Natural killer cell treated with Interleukin-12 subunit alpha and Interleukin-12 subunit beta and Interleukin-15 and Interleukin-18, amount 100 ng/mL, for 72 hours (primary cell): Measurements from ENCODE around the gene CCL22. TPM values are rescaled to one million over a fixed set of nuclear protein-coding genes. Genes with fewer than 3 reads are reported as not detected.

ENCODE experiments used
- ATAC-seq, 2 donors: fragments of 150-1000 bp; cut with Tn5 transposase in 1 of 2; sonication (Bioruptor Pico), chemical (Tn5 transposase) in 1 of 2; 2 replicates each; pipeline ENCODE4 v1.10.0; 2021
- DNase-seq: peaks from one replicate; pipeline ENCODE4 v3.0.0; 2022; ENCODE audit warnings: low spot score
- H3K27ac Mint-ChIP-seq, 2 donors: 1 replicate in 1 of 2; 2 replicates in 1 of 2; pipeline ENCODE4 v1.8.0; 2022; ENCODE audit warnings: mixed read lengths in 2 of 2, mild to moderate bottlenecking in 1 of 2, moderate library complexity in 1 of 2
- H3K27me3 Mint-ChIP-seq, 2 donors: 1 replicate in 1 of 2; 2 replicates in 1 of 2; pipeline ENCODE4 v1.8.0; 2022; ENCODE audit warnings: mixed read lengths in 2 of 2
- H3K36me3 Mint-ChIP-seq: one replicate; pipeline ENCODE4 v1.8.0; 2022; ENCODE audit warnings: mixed read lengths
- H3K4me1 Mint-ChIP-seq, 2 donors: 1 replicate in 1 of 2; 2 replicates in 1 of 2; pipeline ENCODE4 v1.8.0; 2022; ENCODE audit warnings: low read depth in 2 of 2, mixed read lengths in 2 of 2, mild to moderate bottlenecking in 1 of 2
- H3K4me3 Mint-ChIP-seq: one replicate; pipeline ENCODE4 v1.8.0; 2022; ENCODE audit warnings: mixed read lengths
- H3K9me3 Mint-ChIP-seq: 2 replicates; pipeline ENCODE4 v1.8.0; 2022; ENCODE audit warnings: mixed read lengths
- total RNA-seq, 2 donors: library from RNA; stranded (reverse); gene quantifications; one replicate each; pipeline ENCODE4 v1.2.3, GENCODE V29; 2022

CCL22 gene
- total RNA-seq, 2 donors from 2014 or later, result 12.9 TPM; not detected in 1

- H3K4me3 Mint-ChIP-seq, result no peak overlapping the region
- H3K27me3 Mint-ChIP-seq, result peaks cover 8 to 9% of the 10 kb centered on the region in 2 donors
- H3K4me1 Mint-ChIP-seq, result no peaks in the 10 kb centered on the region
- ATAC-seq, result no peak
- H3K27ac Mint-ChIP-seq, result no peak overlapping the region
- no peaks in the 10 kb centered on the region for H3K9me3 Mint-ChIP-seq
- H3K36me3 Mint-ChIP-seq, result no peaks in the 10 kb centered on the region
- no peak for DNase-seq
These were observed 2.6 kb upstream of the CCL22 start for GRCh38 chr16:57355898-57356414.

- H3K36me3 Mint-ChIP-seq, result no peaks in the 10 kb centered on the region
- H3K27me3 Mint-ChIP-seq, result peaks cover 8 to 9% of the 10 kb centered on the region in 2 donors
- no peak for ATAC-seq
- no peak overlapping the region for H3K27ac Mint-ChIP-seq
- no peak overlapping the region for H3K4me3 Mint-ChIP-seq
- DNase-seq, result no peak
- H3K9me3 Mint-ChIP-seq, result no peaks in the 10 kb centered on the region
- H3K4me1 Mint-ChIP-seq, result no peaks in the 10 kb centered on the region
These were observed 2.0 kb upstream of the CCL22 start for GRCh38 chr16:57356547-57356946.

DNA sequence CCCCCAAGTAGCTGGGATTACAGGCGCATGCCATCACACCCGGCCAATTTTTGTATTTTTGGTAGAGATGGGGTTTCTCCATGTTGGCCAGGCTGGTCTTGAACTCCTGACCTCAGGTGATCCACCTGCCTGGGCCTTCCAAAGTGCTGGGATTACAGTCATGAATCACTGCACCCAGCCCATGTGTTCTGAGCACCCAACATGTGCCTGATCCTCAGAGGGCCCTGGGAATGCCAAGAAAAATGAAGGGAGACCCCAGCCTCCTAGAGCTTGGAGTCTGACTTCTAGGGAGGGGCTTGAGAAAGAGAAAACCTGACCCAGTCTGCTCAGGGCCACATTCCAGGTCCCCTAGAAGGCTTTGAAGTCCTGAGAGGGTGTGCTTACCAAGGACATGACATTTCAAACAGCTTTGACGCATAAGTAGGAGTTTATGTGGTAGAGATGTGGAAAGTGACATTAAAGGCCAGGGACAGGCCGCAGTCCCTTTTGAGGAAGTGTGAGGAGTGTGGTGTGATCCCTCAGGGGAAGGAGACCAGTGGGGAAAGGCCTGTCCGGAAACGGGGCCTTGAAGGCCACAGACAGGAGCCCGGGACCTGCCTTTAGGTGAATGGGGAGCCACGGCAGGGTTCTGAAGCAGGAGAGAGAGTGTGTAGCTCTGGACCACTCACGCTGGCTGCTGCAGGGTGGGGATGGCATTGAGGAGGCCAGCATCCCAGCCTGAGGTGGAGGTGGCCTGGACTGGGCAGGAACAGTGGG lies 1.1 kb upstream of the CCL22 start:
- H3K9me3 Mint-ChIP-seq, result no peaks in the 10 kb centered on the region
- no peak overlapping the region for H3K4me3 Mint-ChIP-seq
- H3K36me3 Mint-ChIP-seq, result no peaks in the 10 kb centered on the region
- peaks cover 0 to 4% of the 10 kb centered on the region in 2 donors for H3K27me3 Mint-ChIP-seq
- H3K4me1 Mint-ChIP-seq, result no peaks in the 10 kb centered on the region
- H3K27ac Mint-ChIP-seq, result no peak overlapping the region
- ATAC-seq (no peak), DNase-seq (no peak)

- Mint-ChIP-seq H3K27ac (no peak overlapping the region), H3K9me3 (no peaks in the 10 kb centered on the region), H3K36me3 (no peaks in the 10 kb centered on the region), H3K27me3 (peaks cover 0 to 4% of the 10 kb centered on the region in 2 donors), H3K4me1 (no peaks in the 10 kb centered on the region), H3K4me3 (no peak overlapping the region)
- ATAC-seq (no peak), DNase-seq (no peak)
These were observed 530 bp upstream of the CCL22 start for GRCh38 chr16:57358086-57358420.

GRCh38 chr16:57360321-57360935 lies 1.8 kb downstream of the CCL22 start:
- ATAC-seq (peak in 1 of 2 donors; percentile 25), DNase-seq (no peak)
- H3K27ac Mint-ChIP-seq, result no peak overlapping the region
- H3K9me3 Mint-ChIP-seq, result no peaks in the 10 kb centered on the region
- H3K27me3 Mint-ChIP-seq, result peaks cover 0 to 8% of the 10 kb centered on the region in 2 donors
- no peaks in the 10 kb centered on the region for H3K4me1 Mint-ChIP-seq
- no peak overlapping the region for H3K4me3 Mint-ChIP-seq
- no peaks in the 10 kb centered on the region for H3K36me3 Mint-ChIP-seq

DNA sequence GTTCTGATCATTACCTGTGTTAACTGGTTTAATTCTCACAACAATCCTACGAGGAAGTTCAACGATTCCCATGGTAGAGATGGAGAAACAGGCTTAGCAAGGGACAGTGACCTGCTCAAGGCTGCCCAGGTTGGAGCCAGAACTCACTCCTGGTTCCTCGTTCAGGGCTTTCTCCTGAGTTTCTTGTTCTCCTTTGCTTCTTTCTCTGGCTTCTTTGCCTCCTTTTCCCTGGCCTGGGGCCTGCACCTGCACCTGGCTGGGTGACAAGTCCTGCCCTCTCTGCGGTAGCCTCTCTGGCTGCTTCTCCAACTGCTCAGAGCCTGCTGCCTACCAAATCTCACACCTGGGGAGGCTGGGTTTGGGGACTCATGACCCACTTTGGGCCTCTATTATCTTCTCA lies 2.8 kb downstream of the CCL22 start:
- ATAC-seq (no peak), DNase-seq (no peak)
- Mint-ChIP-seq H3K27ac (no peak overlapping the region), H3K9me3 (no peaks in the 10 kb centered on the region), H3K36me3 (no peaks in the 10 kb centered on the region), H3K27me3 (peaks cover 0 to 5% of the 10 kb centered on the region in 2 donors), H3K4me1 (no peaks in the 10 kb centered on the region), H3K4me3 (no peak overlapping the region)

- H3K4me3 Mint-ChIP-seq, result no peak overlapping the region
- peaks cover 0 to 3% of the 10 kb centered on the region in 2 donors for H3K4me1 Mint-ChIP-seq
- DNase-seq (no peak), ATAC-seq (no peak)
- H3K9me3 Mint-ChIP-seq, result no peaks in the 10 kb centered on the region
- H3K27ac Mint-ChIP-seq, result no peak overlapping the region
- peaks cover 8 to 17% of the 10 kb centered on the region in 2 donors for H3K27me3 Mint-ChIP-seq
- no peaks in the 10 kb centered on the region for H3K36me3 Mint-ChIP-seq
These were observed 5.6 kb downstream of the CCL22 start for GRCh38 chr16:57364143-57364542.

DNA sequence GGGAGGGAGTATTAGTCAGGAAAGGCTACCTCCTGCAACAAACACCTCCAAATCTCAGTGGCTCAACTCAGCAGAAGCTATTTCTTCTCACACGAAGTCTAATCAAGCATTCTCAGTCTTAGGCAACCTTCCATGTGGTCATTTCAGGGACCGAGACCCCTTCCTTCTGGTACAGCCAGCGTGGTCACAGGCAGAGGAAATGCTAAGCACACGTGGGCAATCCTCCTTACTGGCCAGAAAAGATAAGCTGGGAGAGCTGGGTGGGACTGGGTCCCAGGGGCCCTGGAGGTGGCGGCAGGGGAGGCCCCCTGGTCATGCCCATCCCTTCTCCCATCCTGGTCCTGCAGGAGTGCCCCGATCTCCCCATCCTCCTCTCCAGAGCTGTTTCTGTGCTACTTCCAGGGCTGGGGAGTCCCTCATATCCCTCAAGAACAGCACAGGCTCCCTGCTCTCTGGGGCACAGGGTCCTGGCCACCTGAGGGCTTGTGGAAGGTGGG lies 8.0 kb downstream of the CCL22 start:
- H3K27me3 Mint-ChIP-seq, result peaks cover 8 to 17% of the 10 kb centered on the region in 2 donors
- ATAC-seq (no peak), DNase-seq (no peak)
- no peaks in the 10 kb centered on the region for H3K36me3 Mint-ChIP-seq
- H3K9me3 Mint-ChIP-seq, result no peaks in the 10 kb centered on the region
- H3K4me3 Mint-ChIP-seq, result no peak overlapping the region
- H3K4me1 Mint-ChIP-seq, result peaks cover 0 to 3% of the 10 kb centered on the region in 2 donors
- no peak overlapping the region for H3K27ac Mint-ChIP-seq

DNA sequence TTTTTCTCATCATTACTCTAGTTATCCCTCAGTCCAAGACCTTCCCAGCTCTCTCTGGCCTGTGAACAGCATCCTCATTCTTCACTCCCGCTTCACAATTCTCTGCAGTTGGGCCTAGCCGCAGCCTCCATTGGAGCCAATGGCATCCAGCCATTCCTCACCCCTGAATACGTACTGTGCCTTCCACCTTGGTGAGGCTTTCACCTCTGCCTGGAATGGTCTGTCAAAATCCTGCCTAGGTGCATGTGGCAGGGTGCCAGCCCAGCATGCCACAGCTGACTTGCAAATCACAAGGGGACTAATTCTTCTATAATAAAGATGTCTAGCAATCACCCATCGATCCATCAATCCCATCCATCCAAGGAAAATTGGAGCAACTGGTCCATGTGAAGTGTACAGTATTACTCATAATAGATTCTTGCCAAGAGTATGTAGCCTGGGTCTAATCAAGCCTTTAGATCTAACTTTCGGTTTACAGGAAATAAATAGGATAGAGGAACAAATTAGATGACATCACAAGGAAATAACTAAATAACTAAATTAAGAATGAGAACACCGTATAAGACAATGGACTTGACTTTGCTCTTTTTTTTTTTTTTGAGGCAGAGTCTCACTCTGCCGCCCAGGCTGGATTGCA lies 8.7 kb downstream of the CCL22 start:
- DNase-seq (no peak), ATAC-seq (no peak)
- no peaks in the 10 kb centered on the region for H3K9me3 Mint-ChIP-seq
- H3K36me3 Mint-ChIP-seq, result no peaks in the 10 kb centered on the region
- H3K4me1 Mint-ChIP-seq, result peaks cover 0 to 3% of the 10 kb centered on the region in 2 donors
- H3K27me3 Mint-ChIP-seq, result peaks cover 8 to 17% of the 10 kb centered on the region in 2 donors
- no peak overlapping the region for H3K27ac Mint-ChIP-seq
- no peak overlapping the region for H3K4me3 Mint-ChIP-seq

DNA sequence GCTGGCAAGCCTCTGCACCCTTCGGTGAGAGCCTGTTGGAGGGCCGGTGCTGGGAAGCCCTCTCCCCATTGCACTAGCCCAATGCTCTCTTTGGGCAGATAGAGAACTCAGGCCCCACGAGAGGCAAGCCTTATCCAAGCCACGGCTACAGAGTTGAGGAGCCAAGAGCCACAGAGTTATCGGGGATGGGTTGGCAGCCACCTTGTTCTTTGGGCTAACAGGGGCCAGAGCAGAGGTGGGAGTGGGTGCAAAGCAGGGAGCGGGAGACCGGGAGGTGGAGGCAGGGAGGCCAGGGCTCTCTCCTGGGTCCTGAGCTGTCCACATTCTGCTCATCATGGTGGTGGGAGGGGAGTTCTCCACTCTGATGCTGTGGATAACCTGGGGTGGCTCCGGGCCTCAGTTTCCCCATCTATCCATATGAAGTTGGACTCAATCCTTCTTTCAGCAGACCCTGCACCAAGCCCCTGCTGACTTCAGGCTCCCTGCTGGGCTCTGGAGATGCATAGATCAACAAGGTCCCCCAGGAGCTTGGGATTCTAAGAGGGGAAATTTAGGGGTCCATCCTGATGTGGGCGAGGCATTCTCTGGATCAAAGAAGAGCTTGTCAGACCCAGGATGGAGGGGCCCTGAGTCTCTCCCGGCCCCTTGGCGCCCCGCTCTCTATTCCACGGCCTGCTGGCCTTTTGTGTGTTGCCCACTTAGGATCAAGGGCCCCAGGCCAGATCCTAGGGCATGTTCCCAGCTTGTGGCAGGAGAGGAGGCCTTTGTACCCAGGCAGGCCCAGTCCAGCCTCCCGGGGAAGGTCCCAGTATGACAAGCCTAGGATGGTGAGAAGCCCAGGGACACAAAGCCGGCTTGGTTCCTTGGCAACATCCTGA lies 13.2 kb downstream of the CCL22 start:
- Mint-ChIP-seq H3K36me3 (no peaks in the 10 kb centered on the region), H3K9me3 (no peaks in the 10 kb centered on the region), H3K4me1 (peaks cover 0 to 3% of the 10 kb centered on the region in 2 donors), H3K4me3 (no peak overlapping the region), H3K27me3 (peaks cover 16% of the 10 kb centered on the region in 2 donors), H3K27ac (no peak overlapping the region)
- ATAC-seq, result no peak
- peak; percentile 56 for DNase-seq

DNA sequence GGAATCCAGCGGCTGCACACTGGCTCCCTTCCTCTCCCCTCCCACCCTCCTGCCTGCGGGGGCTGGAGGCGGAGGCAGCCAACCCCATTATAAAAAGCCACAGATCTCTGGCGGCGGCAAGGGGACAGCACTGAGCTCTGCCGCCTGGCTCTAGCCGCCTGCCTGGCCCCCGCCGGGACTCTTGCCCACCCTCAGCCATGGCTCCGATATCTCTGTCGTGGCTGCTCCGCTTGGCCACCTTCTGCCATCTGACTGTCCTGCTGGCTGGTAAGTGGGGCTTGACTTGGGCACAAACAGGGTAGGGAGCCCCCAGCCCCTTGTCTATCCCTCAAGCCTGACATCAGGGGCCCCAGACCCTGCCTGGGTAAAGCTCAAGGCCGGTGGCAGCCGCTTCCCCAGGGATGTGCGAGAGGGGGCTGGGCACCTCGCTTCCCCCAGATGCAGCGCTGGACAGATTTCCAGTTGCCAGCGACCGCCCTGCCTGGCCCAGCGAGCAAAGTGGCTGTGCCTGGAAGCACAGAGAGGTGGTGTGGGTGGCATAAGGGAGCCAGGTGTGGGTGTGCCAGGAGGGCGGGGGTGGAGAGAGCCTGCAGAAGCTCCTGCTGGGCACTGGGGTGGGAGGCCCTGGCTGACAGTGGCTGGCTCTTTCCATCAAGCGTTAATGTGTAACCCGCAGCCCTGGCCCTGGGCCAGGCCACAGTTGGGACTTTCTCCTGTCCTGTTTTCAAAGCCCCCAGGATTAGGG lies 14.0 kb downstream of the CCL22 start, which contains the start of gene CX3CL1:
TSS of gene CX3CL1 (plus strand) at position 119 of the 745 bp plus-strand sequence. CDS start at position 198, 79 bp downstream.
- ATAC-seq, result no peak
- H3K9me3 Mint-ChIP-seq, result no peaks in the 10 kb centered on the region
- no peak within 1 kb of the TSS for H3K27ac Mint-ChIP-seq
- no peaks in the 10 kb centered on the region for H3K4me1 Mint-ChIP-seq
- H3K36me3 Mint-ChIP-seq, result no peaks in the 10 kb centered on the region
- no peak within 1 kb of the TSS for H3K4me3 Mint-ChIP-seq
- peak; percentile 49 for DNase-seq
- H3K27me3 Mint-ChIP-seq, result peaks cover 10 to 11% of the 10 kb centered on the region in 2 donors

DNA sequence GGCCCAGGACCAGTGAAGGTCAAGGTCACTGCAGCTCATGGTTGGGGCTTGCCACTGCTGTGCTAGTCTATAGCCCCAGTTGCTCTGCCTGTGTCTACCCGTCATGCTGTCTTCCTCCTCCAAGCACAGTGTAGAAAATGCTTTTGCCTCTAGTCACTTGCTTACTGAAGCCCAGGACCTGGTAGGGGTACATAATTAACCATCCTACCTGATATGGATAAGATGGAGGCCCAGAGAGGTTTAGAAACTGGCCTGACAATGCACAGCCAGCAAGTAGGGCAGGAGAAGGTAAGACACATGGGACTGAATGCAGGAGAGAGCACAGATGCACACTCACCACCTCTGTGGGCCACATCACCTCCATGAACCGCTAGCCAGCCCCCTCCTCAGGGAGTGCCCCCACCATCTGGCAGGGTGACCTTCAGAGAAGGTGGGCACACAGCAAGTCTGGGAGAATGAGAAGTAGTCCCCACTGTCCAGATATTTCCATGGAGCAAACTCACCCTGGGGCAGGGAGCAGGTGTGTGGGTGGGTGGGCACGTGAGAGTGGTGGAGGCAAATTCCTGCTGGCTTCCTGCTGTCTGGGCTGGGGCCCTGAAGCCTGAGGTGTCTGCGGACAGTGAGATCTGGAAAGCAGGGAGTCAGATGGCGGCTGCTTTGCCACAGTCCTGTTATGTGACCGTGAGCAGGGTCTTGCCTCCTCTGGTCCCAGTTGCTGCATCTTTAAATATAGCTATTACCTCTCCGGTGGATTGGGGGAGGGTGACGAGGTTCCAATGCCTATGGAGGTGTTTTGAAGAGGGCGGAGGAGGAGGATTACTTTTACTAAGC lies 14.7 kb downstream of the CCL22 start:
- Mint-ChIP-seq H3K4me3 (no peak overlapping the region), H3K27ac (no peak overlapping the region), H3K9me3 (no peaks in the 10 kb centered on the region), H3K27me3 (peaks cover 10 to 11% of the 10 kb centered on the region in 2 donors), H3K36me3 (no peaks in the 10 kb centered on the region), H3K4me1 (peaks cover 0 to 2% of the 10 kb centered on the region in 2 donors)
- ATAC-seq (peak in 1 of 2 donors; percentile 14), DNase-seq (peak; percentile 26)
